Osteoblast (primary cell): ENCODE data around the gene DUS1L. TPM values are rescaled to one million over a fixed set of nuclear protein-coding genes. Genes with fewer than 3 reads are reported as not detected.
A peak's percentile ranks its signal among the peaks of the same experiment; 100 is the strongest.

Source experiments
- DNase-seq: peaks from one replicate; pipeline ENCODE4 v3.0.0; 2011; ENCODE audit warnings: low spot score, mixed read lengths; ENCODE audit not compliant: insufficient read length; ENCODE audit errors: missing footprints
- H2AFZ ChIP-seq: 2 replicates; pipeline ENCODE4 v1.6.0; 2011; ENCODE audit warnings: mild to moderate bottlenecking, low read length
- H3K27ac ChIP-seq: 2 replicates; pipeline ENCODE4 v1.5.1; 2011; ENCODE audit warnings: mild to moderate bottlenecking, low read depth, low read length, moderate library complexity
- H3K27me3 ChIP-seq: 2 replicates; pipeline ENCODE4 v1.6.0; 2012; ENCODE audit warnings: mild to moderate bottlenecking, control low read depth, inconsistent platforms, low read length, moderate library complexity; ENCODE audit not compliant: insufficient read depth
- H3K36me3 ChIP-seq: 2 replicates; pipeline ENCODE4 v1.5.1; 2011; ENCODE audit warnings: mild to moderate bottlenecking, low read length, control low read depth, moderate library complexity; ENCODE audit not compliant: insufficient read depth
- H3K4me1 ChIP-seq: 2 replicates; pipeline ENCODE4 v1.5.1; 2011; ENCODE audit warnings: mild to moderate bottlenecking, low read length, control low read depth, moderate library complexity; ENCODE audit not compliant: insufficient read depth
- H3K4me2 ChIP-seq: 2 replicates; pipeline ENCODE4 v1.6.0; 2011; ENCODE audit warnings: mild to moderate bottlenecking, low read length; ENCODE audit not compliant: insufficient read depth
- H3K4me3 ChIP-seq: fragments of 200-600 bp; sonication (generic); 3 replicates; pipeline ENCODE4 v1.5.1; 2012; ENCODE audit warnings: mild to moderate bottlenecking, low read length, inconsistent platforms; ENCODE audit not compliant: insufficient read depth
- H3K79me2 ChIP-seq: 2 replicates; pipeline ENCODE4 v1.6.0; 2012; ENCODE audit warnings: mild to moderate bottlenecking, low read length, control low read depth, inconsistent platforms; ENCODE audit not compliant: insufficient read depth
- H3K9me3 ChIP-seq: 2 replicates; pipeline ENCODE4 v1.5.1; 2011; ENCODE audit warnings: low read depth, low read length, control low read depth
- H4K20me1 ChIP-seq: 2 replicates; pipeline ENCODE4 v1.6.0; 2012; ENCODE audit warnings: mild to moderate bottlenecking, low read length, control low read depth; ENCODE audit not compliant: insufficient read depth
- CTCF ChIP-seq: IDR thresholded peaks from 2 replicates; pipeline ENCODE4 v1.5.1; 2011; ENCODE audit warnings: mild to moderate bottlenecking, low read depth, low read length, moderate library complexity; ENCODE audit errors: extremely low read depth
- total RNA-seq: library from RNA; depleted of rRNA; stranded (reverse); fragments of >200 nt; gene quantifications from 2 replicates; pipeline ENCODE4 v1.2.3, GENCODE V29; 2012

DUS1L gene
- total RNA-seq, 1 donor = 43.8 TPM

- H3K27ac ChIP-seq = no peak overlapping the region
- H4K20me1 ChIP-seq = peaks cover 7% of the 10 kb centered on the region
- H3K4me3 ChIP-seq = no peak overlapping the region
- no peak overlapping the region for H2AFZ ChIP-seq
- H3K4me2 ChIP-seq = no peak overlapping the region
- H3K4me1 ChIP-seq = peaks cover 17% of the 10 kb centered on the region
- peaks cover 42% of the 10 kb centered on the region for H3K36me3 ChIP-seq
- no peaks in the 10 kb centered on the region for H3K27me3 ChIP-seq
- peak; percentile 73 for DNase-seq
- no peak for TF ChIP-seq CTCF
- no peaks in the 10 kb centered on the region for H3K9me3 ChIP-seq
- peaks cover 32% of the 10 kb centered on the region for H3K79me2 ChIP-seq
Observed at GRCh38 chr17:82062984-82063368, 2.6 kb downstream of the DUS1L start.

GRCh38 chr17:82062076-82062983 lies 3.3 kb downstream of the DUS1L start:
- no peak overlapping the region for H3K4me2 ChIP-seq
- H3K9me3 ChIP-seq = no peaks in the 10 kb centered on the region
- peak; percentile 83 for DNase-seq
- TF ChIP-seq CTCF = no peak
- no peaks in the 10 kb centered on the region for H3K27me3 ChIP-seq
- no peak overlapping the region for H3K4me3 ChIP-seq
- peaks cover 7% of the 10 kb centered on the region for H4K20me1 ChIP-seq
- peaks cover 42% of the 10 kb centered on the region for H3K36me3 ChIP-seq
- H3K4me1 ChIP-seq = peaks cover 17% of the 10 kb centered on the region
- no peak overlapping the region for H3K27ac ChIP-seq
- H3K79me2 ChIP-seq = peaks cover 32% of the 10 kb centered on the region
- H2AFZ ChIP-seq = no peak overlapping the region

GRCh38 chr17:82061047-82061925 lies 4.3 kb downstream of the DUS1L start:
- no peak for TF ChIP-seq CTCF
- Histone ChIP-seq H3K79me2 (peaks cover 30% of the 10 kb centered on the region), H3K36me3 (peaks cover 42% of the 10 kb centered on the region), H4K20me1 (peaks cover 7% of the 10 kb centered on the region), H3K4me3 (no peak overlapping the region), H3K4me1 (peaks cover 15% of the 10 kb centered on the region), H3K27ac (no peak overlapping the region), H3K27me3 (no peaks in the 10 kb centered on the region), H3K4me2 (no peak overlapping the region), H2AFZ (no peak overlapping the region), H3K9me3 (no peaks in the 10 kb centered on the region)
- peak; percentile 86 for DNase-seq

- peak; percentile 75 for DNase-seq
- no peak overlapping the region for H3K4me3 ChIP-seq
- no peaks in the 10 kb centered on the region for H3K27me3 ChIP-seq
- no peak overlapping the region for H3K27ac ChIP-seq
- peaks cover 42% of the 10 kb centered on the region for H3K36me3 ChIP-seq
- H3K79me2 ChIP-seq = peaks cover 23% of the 10 kb centered on the region
- H3K4me1 ChIP-seq = peaks cover 10% of the 10 kb centered on the region
- H2AFZ ChIP-seq = no peak overlapping the region
- H3K4me2 ChIP-seq = no peak overlapping the region
- TF ChIP-seq CTCF = no peak
- no peaks in the 10 kb centered on the region for H3K9me3 ChIP-seq
- H4K20me1 ChIP-seq = peaks cover 7% of the 10 kb centered on the region
Observed at GRCh38 chr17:82060614-82061013, 5.0 kb downstream of the DUS1L start.
